RWPE2 (cell line): ENCODE results near the gene AOC1.

ENCODE experiments used
- ATAC-seq: fragments of 200-7000 bp; cut with Tn5 transposase; 3 replicates; pipeline ENCODE4 v1.9.1; 2021; ENCODE audit warnings: low read depth
- DNase-seq: peaks from one replicate; pipeline ENCODE4 v3.0.0-alpha.2; 2020; ENCODE audit warnings: low spot score
- H3K27ac ChIP-seq: fragments of 450-650 bp; 2 replicates; pipeline ENCODE4 v1.5.1; 2017; ENCODE audit warnings: mild to moderate bottlenecking; ENCODE audit not compliant: poor library complexity, severe bottlenecking
- H3K27me3 ChIP-seq: fragments of 250-450 bp; sonication (Bioruptor Pico); 2 replicates; pipeline ENCODE4 v1.5.1; 2021; ENCODE audit warnings: mild to moderate bottlenecking, moderate library complexity; ENCODE audit not compliant: insufficient read depth, poor library complexity, severe bottlenecking
- H3K36me3 ChIP-seq: fragments of 250-450 bp; sonication (Bioruptor Pico); 2 replicates; pipeline ENCODE4 v1.5.1; 2020; ENCODE audit warnings: low read depth, mild to moderate bottlenecking, moderate library complexity
- H3K4me1 ChIP-seq: fragments of 250-450 bp; sonication (Bioruptor Pico); 2 replicates; pipeline ENCODE4 v1.5.1; 2021; ENCODE audit warnings: mild to moderate bottlenecking, moderate library complexity; ENCODE audit not compliant: insufficient read depth, poor library complexity, severe bottlenecking
- H3K4me3 ChIP-seq: fragments of 250-450 bp; sonication (Bioruptor Pico); 2 replicates; pipeline ENCODE4 v1.5.1; 2021; ENCODE audit warnings: mild to moderate bottlenecking, moderate library complexity; ENCODE audit not compliant: severe bottlenecking
- H3K9me3 ChIP-seq: fragments of 250-450 bp; sonication (Bioruptor Pico); 2 replicates; pipeline ENCODE4 v1.5.1; 2021; ENCODE audit warnings: mild to moderate bottlenecking, moderate library complexity; ENCODE audit not compliant: severe bottlenecking
- CTCF ChIP-seq: fragments of 450-650 bp; IDR thresholded peaks from one replicate; pipeline ENCODE4 v1.5.1; 2017; ENCODE audit warnings: mild to moderate bottlenecking, moderate library complexity; ENCODE audit not compliant: poor library complexity, severe bottlenecking

Gene AOC1

GRCh38 chr7:150845421-150845861 lies 6.9 kb upstream of the AOC1 start:
- Histone ChIP-seq H3K27me3 (peaks cover 5% of the 10 kb centered on the region), H3K9me3 (no peaks in the 10 kb centered on the region), H3K36me3 (no peaks in the 10 kb centered on the region), H3K27ac (no peak overlapping the region), H3K4me3 (no peak overlapping the region), H3K4me1 (no peaks in the 10 kb centered on the region)
- peak; percentile 23; the same call in 1 of the 3 replicates for ATAC-seq
- DNase-seq = no peak
- no peak for TF ChIP-seq CTCF

GRCh38 chr7:150846291-150847115 lies 5.8 kb upstream of the AOC1 start:
- ATAC-seq = no peak
- Histone ChIP-seq H3K36me3 (no peaks in the 10 kb centered on the region), H3K9me3 (no peaks in the 10 kb centered on the region), H3K4me1 (no peaks in the 10 kb centered on the region), H3K27me3 (peaks cover 9% of the 10 kb centered on the region), H3K27ac (no peak overlapping the region), H3K4me3 (no peak overlapping the region)
- DNase-seq = no peak
- no peak for TF ChIP-seq CTCF

- no peaks in the 10 kb centered on the region for H3K4me1 ChIP-seq
- H3K36me3 ChIP-seq = no peaks in the 10 kb centered on the region
- H3K27me3 ChIP-seq = peaks cover 9% of the 10 kb centered on the region
- ATAC-seq = no peak
- H3K27ac ChIP-seq = no peak overlapping the region
- DNase-seq = no peak
- H3K9me3 ChIP-seq = no peaks in the 10 kb centered on the region
- no peak overlapping the region for H3K4me3 ChIP-seq
- TF ChIP-seq CTCF = no peak
These were observed 4.8 kb upstream of the AOC1 start for GRCh38 chr7:150847536-150847935.

GRCh38 chr7:150848111-150848510 lies 4.2 kb upstream of the AOC1 start:
- H3K27me3 ChIP-seq = peaks cover 11% of the 10 kb centered on the region
- TF ChIP-seq CTCF = no peak
- DNase-seq = no peak
- H3K27ac ChIP-seq = no peak overlapping the region
- no peak for ATAC-seq
- no peaks in the 10 kb centered on the region for H3K9me3 ChIP-seq
- H3K36me3 ChIP-seq = no peaks in the 10 kb centered on the region
- H3K4me3 ChIP-seq = no peak overlapping the region
- no peaks in the 10 kb centered on the region for H3K4me1 ChIP-seq

- Histone ChIP-seq H3K4me1 (no peaks in the 10 kb centered on the region), H3K9me3 (no peaks in the 10 kb centered on the region), H3K27ac (no peak overlapping the region), H3K4me3 (no peak overlapping the region), H3K36me3 (no peaks in the 10 kb centered on the region), H3K27me3 (peaks cover 13% of the 10 kb centered on the region)
- no peak for ATAC-seq
- DNase-seq = no peak
- TF ChIP-seq CTCF = no peak
These were observed 3.7 kb upstream of the AOC1 start for GRCh38 chr7:150848561-150849115.
